GM18520 (cell line): ENCODE results near the gene MYO15B.

Experiments used
- ATAC-seq: cut with Tn5 transposase; IDR thresholded peaks from one replicate; pipeline ENCODE4 v1.9.1; 2021; ENCODE audit not compliant: unreplicated experiment

The MYO15B gene

DNA sequence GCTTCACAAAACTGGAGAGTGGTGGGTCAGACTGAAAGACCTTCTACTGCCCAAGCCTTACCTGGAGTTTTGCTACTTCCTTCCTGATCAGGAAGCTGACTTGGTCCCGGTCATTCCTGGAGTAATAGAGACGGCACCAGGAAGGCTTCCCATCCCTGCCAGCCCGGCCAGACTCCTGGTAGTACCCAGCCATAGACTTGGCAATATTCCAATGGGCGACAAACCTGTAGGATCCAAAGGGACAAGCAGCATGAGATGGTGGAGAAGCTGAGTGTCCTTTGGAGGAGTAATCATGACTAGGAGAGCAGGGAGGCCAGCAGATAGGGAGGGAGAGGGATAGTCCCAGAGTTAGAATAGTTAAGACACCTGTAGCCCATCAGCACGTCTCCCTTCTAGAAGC is 70.6 kb downstream of the MYO15B start:
- no peak for ATAC-seq

- no peak for ATAC-seq
Observed at GRCh38 chr17:75661531-75661930, 73.9 kb downstream of the MYO15B start.

DNA sequence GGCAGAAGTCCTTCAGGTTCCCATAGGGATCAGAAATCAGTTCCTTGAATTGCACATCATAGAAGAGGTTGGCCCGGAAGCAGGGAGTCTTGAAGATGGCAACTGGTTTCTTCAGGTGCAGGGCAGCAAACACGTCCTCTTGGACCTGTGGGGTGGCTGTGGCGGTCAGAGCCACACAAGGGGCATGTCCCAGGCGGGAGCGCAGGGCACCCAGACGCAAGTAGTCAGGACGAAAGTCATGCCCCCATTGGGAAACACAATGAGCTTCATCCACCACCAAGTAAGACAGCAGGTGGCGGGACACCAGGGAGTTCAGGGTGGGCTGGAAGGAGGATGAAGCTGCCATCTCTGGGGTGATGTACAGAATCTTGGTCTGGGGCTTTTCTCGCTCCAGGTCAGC is 74.9 kb downstream of the MYO15B start:
- no peak for ATAC-seq

DNA sequence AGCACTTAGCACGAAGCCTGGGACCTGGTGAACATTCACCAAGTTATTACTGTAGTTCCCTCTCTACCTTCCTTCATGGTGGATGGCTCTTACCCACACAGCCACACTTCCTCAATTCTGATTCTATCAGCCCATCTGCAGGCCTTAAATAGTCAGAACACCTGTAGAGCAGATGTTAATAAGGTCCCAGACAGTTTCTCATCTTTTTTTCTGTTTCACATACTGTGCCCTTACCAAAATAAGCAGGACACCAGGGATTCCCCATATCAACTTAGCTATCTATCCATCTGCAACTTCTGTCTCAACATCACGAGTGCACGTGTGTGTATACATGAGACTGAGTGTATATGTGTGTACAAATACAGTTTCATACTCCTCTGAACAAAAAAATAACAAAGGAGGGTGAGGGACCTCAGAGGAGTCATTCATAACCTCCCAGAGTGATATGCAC is 76.5 kb downstream of the MYO15B start:
- no peak for ATAC-seq

GRCh38 chr17:75665981-75666380 is 78.4 kb downstream of the MYO15B start:
- no peak for ATAC-seq

- ATAC-seq: peak; percentile 84
Observed at GRCh38 chr17:75666959-75667790, 79.6 kb downstream of the MYO15B start, which contains the start of the genes RECQL5 and SAP30BP. RECQL5 (minus strand) TSS chr17:75667154; CDS start chr17:75666557, 597 bp downstream. SAP30BP (plus strand) TSS chr17:75667338; CDS start chr17:75667373, 35 bp downstream.

- no peak for ATAC-seq
Observed at GRCh38 chr17:75667825-75668224, 80.2 kb downstream of the MYO15B start.

DNA sequence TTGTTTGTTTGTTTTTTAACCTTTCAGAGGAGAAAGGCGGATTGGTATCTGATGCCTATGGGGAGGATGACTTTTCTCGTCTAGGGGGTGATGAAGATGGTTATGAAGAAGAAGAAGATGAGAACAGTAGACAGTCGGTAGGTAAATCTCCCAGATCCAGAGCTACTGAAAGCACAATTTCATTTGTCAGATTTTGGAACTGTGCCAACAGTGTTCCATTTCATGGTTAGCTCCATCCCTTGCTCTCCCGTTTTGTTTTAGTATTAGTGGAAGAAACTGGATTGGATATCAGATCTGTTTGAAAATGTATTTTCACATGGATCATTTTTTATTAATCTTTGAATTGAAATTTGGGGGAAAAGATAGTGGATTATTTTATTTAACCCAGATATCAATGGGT is 80.9 kb downstream of the MYO15B start:
- no peak for ATAC-seq

- no peak for ATAC-seq
Observed at GRCh38 chr17:75670868-75671267, 83.3 kb downstream of the MYO15B start.

DNA sequence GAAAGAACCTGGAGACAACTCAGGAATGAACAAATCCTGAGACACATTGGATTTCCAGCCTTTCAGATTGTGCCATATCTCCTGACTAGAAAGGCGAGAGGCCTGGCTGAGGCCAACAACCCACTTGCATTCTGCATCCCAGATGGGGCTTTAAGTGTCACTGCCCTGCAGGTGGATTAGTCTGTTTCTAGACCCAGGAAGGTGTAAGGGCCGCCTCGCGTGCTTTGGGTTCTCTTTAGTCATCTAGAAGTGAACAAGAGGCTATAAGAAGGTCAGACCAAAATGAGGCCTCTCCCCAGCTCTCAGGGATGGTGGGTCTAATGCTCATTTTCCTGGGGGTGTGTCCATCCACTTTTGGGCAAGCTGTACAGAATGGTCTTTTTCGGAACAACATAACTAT is 84.4 kb downstream of the MYO15B start:
- no peak for ATAC-seq

DNA sequence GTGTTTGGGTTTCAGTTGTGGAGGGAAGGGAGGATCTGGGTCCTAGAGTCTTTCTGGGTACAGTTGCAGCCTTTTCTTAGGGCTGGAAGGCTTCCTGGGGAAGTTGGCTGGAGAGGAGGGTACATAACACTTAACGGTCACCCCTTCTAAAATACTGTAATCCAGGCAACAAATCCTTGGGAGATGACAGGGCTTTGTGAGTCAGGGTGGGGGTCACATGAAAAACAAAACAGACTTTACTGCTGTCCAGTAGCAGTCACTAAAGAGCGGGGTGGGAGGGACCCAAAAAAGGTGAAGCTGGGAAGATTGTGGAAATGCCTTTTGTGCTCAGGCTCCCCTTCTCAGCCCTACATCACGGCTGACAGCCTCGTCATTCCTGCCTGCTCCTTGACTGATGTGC is 85.9 kb downstream of the MYO15B start:
- no peak for ATAC-seq
